HTERT RPE-1 (cell line): ENCODE data around the gene TNIP3.

Source experiments
- in situ Hi-C: fragments of 300-500 bp; cut with MboI; formaldehyde crosslinking; loops from 4 replicates; pipeline ENCODE4 v1.14.3; 2020; ENCODE audit warnings: low sequenced_read_pairs

The TNIP3 gene

DNA sequence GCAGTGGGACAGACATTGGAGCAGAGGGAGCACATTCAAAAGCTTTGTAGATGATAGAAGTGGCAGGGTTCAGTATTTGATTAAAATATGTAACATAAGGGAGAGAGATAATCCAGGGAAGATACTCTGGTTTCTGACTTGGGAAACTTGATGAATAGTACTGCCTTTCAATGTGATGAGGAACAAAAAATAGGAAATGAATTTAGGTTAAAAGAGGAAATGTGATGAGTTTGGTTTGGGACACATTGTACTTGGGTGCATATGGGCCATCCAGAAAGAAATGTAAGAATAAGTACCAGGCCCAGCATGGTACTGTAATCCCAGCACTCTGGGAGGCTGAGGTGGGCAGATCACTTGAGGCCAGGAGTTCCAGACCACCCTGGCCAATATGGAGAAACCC is 70.9 kb downstream of the TNIP3 start:
- in situ Hi-C loops: no loop called here

DNA sequence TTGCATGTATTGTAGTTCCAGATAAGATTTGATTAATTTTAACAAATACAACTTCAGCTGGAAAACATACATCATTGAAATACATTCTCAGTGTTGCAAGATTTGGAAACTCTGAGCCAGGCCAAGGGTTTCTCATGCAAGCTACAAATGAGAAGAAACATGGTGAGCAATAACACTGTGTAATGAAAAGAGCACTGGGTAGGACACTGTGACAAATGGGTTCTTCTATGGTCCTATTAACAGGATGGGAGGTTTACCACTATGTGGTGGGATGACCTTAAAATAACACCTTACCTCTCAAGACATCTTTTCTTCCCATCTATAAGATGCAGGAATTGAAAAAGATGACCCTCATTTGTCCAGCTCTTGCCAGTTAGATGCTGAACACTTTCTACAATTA is 72.2 kb downstream of the TNIP3 start:
- in situ Hi-C loops: no loop called here

DNA sequence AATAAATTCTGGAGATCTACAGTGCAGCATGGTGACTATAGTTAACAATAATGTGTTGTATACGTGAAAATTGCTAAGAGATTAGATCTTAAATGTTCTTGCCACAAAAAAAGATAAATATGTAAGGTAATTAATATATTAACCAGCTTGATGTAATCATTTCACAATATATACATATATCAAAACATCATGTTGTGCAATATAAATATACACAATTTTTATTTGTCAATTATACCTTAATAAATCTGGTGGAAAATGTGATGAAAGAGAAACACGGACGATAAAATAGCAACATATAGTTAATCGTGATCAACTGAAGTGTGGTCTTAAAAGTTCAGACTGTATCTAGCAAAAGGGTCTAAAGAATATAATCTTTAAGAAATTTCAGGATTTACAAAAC is 75.3 kb downstream of the TNIP3 start:
- in situ Hi-C loops: no loop called here
